Neural progenitor cell (in vitro differentiated cells): Measurements from ENCODE around the gene WDR20. TPM values are rescaled to one million over a fixed set of nuclear protein-coding genes. Genes with fewer than 3 reads are reported as not detected.
A peak's percentile ranks its signal among the peaks of the same experiment; 100 is the strongest.

Experiments used
- DNase-seq: peaks from one replicate; pipeline ENCODE4 v3.0.0-alpha.2; 2016; ENCODE audit warnings: low spot score
- H2AFZ ChIP-seq: fragments of 200-600 bp; sonication (generic); replicated peaks from 2 replicates; pipeline ENCODE4 v1.6.1; 2016; ENCODE audit warnings: antibody characterized with exemption
- H3F3A ChIP-seq: fragments of 200-600 bp; sonication (generic); 2 replicates; pipeline ENCODE4 v1.6.1; 2016; ENCODE audit warnings: antibody characterized with exemption, low read depth
- H3K27ac ChIP-seq: fragments of 200-600 bp; sonication (generic); 2 replicates; pipeline ENCODE4 v1.5.1; 2016; ENCODE audit warnings: mild to moderate bottlenecking
- H3K27me3 ChIP-seq: fragments of 200-600 bp; sonication (generic); 2 replicates; pipeline ENCODE4 v1.6.1; 2016; ENCODE audit warnings: mild to moderate bottlenecking, moderate library complexity
- H3K36me3 ChIP-seq: fragments of 200-600 bp; sonication (generic); 2 replicates; pipeline ENCODE4 v1.5.1; 2016
- H3K4me1 ChIP-seq: fragments of 200-600 bp; sonication (generic); 2 replicates; pipeline ENCODE4 v1.6.1; 2016; ENCODE audit warnings: mixed run types
- H3K4me2 ChIP-seq: fragments of 200-600 bp; sonication (generic); 2 replicates; pipeline ENCODE4 v1.6.1; 2016
- H3K4me3 ChIP-seq: fragments of 200-600 bp; sonication (generic); 2 replicates; pipeline ENCODE4 v1.5.1; 2016
- H3K79me2 ChIP-seq: fragments of 200-600 bp; sonication (generic); 2 replicates; pipeline ENCODE4 v1.6.1; 2016; ENCODE audit warnings: low read depth
- H3K9ac ChIP-seq: fragments of 200-600 bp; sonication (generic); 2 replicates; pipeline ENCODE4 v1.6.1; 2016
- H3K9me3 ChIP-seq: fragments of 200-600 bp; sonication (generic); 2 replicates; pipeline ENCODE4 v1.5.1; 2016; ENCODE audit warnings: low read depth
- H4K20me1 ChIP-seq: fragments of 200-600 bp; sonication (generic); 2 replicates; pipeline ENCODE4 v1.6.1; 2016; ENCODE audit warnings: low read depth
- H3K27ac Mint-ChIP-seq: 3 replicates; pipeline ENCODE4 v1.8.0; 2021; ENCODE audit warnings: mixed read lengths
- H3K27me3 Mint-ChIP-seq: 2 replicates; pipeline ENCODE4 v1.8.0; 2022; ENCODE audit warnings: low read depth, mild to moderate bottlenecking, inconsistent platforms, moderate library complexity, mixed read lengths; ENCODE audit not compliant: insufficient read depth
- H3K36me3 Mint-ChIP-seq: 3 replicates; pipeline ENCODE4 v1.8.0; 2021; ENCODE audit warnings: mixed read lengths
- H3K4me1 Mint-ChIP-seq: 3 replicates; pipeline ENCODE4 v1.8.0; 2021; ENCODE audit warnings: mixed read lengths
- H3K4me3 Mint-ChIP-seq: 3 replicates; pipeline ENCODE4 v1.8.0; 2021; ENCODE audit warnings: mild to moderate bottlenecking, moderate library complexity, mixed read lengths
- H3K9me3 Mint-ChIP-seq: 3 replicates; pipeline ENCODE4 v1.8.0; 2020; ENCODE audit warnings: mixed read lengths
- CTCF ChIP-seq: fragments of 200-600 bp; sonication (generic); IDR thresholded peaks from 2 replicates; pipeline ENCODE4 v1.5.1; 2017; ENCODE audit warnings: antibody characterized with exemption, mild to moderate bottlenecking
- EZH2 ChIP-seq: fragments of 200-600 bp; sonication (generic); IDR thresholded peaks from 2 replicates; pipeline ENCODE4 v1.6.1; 2017; ENCODE audit warnings: antibody characterized with exemption, mild to moderate bottlenecking, moderate library complexity
- EZH2phosphoT487 ChIP-seq: fragments of 200-600 bp; sonication (generic); IDR thresholded peaks from 2 replicates; pipeline ENCODE4 v1.6.1; 2017; ENCODE audit warnings: antibody characterized with exemption
- total RNA-seq: library from RNA; depleted of rRNA; stranded (reverse); fragments of >200 nt; gene quantifications from 2 replicates; pipeline ENCODE4 v1.2.3, GENCODE V29; 2015; ENCODE audit warnings: low replicate concordance

WDR20 gene
- total RNA-seq, 1 donor from 2014 or later, result 22.4 TPM

GRCh38 chr14:102196902-102197230 lies 57.2 kb downstream of the WDR20 start:
- no peak overlapping the region for H3K9ac ChIP-seq
- H3K27ac Mint-ChIP-seq, result no peak overlapping the region
- H3K79me2 ChIP-seq, result peaks cover 29% of the 10 kb centered on the region

GRCh38 chr14:102197317-102197853 lies 57.7 kb downstream of the WDR20 start:
- no peaks in the 10 kb centered on the region for H3K9me3 Mint-ChIP-seq
- H3K4me3 Mint-ChIP-seq, result no peak overlapping the region
- Histone ChIP-seq H3K27me3 (no peaks in the 10 kb centered on the region), H3K27ac (no peak overlapping the region), H2AFZ (no peak overlapping the region), H3K4me1 (peaks cover 7% of the 10 kb centered on the region), H3K36me3 (no peaks in the 10 kb centered on the region), H3K9me3 (no peaks in the 10 kb centered on the region), H4K20me1 (peaks cover 44% of the 10 kb centered on the region), H3K4me2 (no peak overlapping the region), H3K79me2 (peaks cover 28% of the 10 kb centered on the region), H3K9ac (no peak overlapping the region), H3F3A (peaks cover 6% of the 10 kb centered on the region), H3K4me3 (no peak overlapping the region)
- H3K36me3 Mint-ChIP-seq, result peaks cover 18% of the 10 kb centered on the region
- H3K27me3 Mint-ChIP-seq, result peaks cover 2% of the 10 kb centered on the region
- DNase-seq, result no peak
- TF ChIP-seq CTCF (no peak), EZH2phosphoT487 (no peak), EZH2 (no peak)
- peak overlapping the region; percentile 8 for H3K27ac Mint-ChIP-seq
- H3K4me1 Mint-ChIP-seq, result peaks cover 8% of the 10 kb centered on the region

More at GRCh38 chr14:102196902-102197230, 57.2 kb downstream of the WDR20 start:
- no peak overlapping the region for H3K27ac ChIP-seq
- Mint-ChIP-seq H3K36me3 (peaks cover 18% of the 10 kb centered on the region), H3K4me3 (no peak overlapping the region), H3K27me3 (peaks cover 2% of the 10 kb centered on the region), H3K9me3 (no peaks in the 10 kb centered on the region), H3K4me1 (peaks cover 8% of the 10 kb centered on the region)
- TF ChIP-seq EZH2phosphoT487, result no peak
- no peak for TF ChIP-seq EZH2
- no peak for TF ChIP-seq CTCF
- no peak overlapping the region for H3K4me2 ChIP-seq
- DNase-seq, result no peak
- no peaks in the 10 kb centered on the region for H3K36me3 ChIP-seq
- H4K20me1 ChIP-seq, result peaks cover 46% of the 10 kb centered on the region
- peaks cover 7% of the 10 kb centered on the region for H3F3A ChIP-seq
- H3K4me3 ChIP-seq, result no peak overlapping the region
- no peaks in the 10 kb centered on the region for H3K27me3 ChIP-seq
- H2AFZ ChIP-seq, result no peak overlapping the region
- H3K4me1 ChIP-seq, result peaks cover 7% of the 10 kb centered on the region
- no peaks in the 10 kb centered on the region for H3K9me3 ChIP-seq

DNA sequence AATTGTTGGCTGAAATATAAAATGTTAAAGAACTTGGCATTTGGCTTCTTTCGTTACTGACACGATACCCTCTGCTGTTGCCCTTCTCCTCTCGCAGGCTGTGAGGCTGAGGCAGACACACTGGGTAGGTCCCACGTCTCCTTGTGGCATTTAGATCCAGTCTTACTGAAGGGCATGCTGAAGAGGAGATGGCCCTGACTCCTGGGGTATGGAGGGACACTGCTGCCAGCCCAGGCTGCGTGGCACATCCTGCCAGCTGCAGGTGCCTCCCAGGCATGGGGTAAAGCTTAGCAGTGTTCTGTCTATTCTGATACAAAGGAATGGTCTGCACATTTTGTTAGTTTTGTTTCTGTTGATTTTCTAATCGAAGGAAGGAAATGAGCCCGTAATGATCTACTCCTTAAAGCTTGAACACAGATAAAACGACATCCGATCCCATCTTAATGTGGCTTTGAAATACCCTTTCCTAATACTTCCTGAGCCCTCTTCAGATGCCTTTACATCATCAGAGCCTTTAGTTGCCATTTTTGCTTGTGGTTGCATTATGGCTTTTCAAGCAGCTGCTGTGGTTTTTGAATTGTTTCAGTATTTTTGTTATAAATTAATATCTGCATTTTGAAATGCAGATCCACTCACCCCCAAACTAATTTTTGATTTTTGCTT lies 61.1 kb downstream of the WDR20 start:
- H3K27ac Mint-ChIP-seq, result no peak overlapping the region

More for the DNA sequence above, 61.1 kb downstream of the WDR20 start:
- Histone ChIP-seq H3K9ac (peak overlapping the region; percentile 6), H3K9me3 (no peaks in the 10 kb centered on the region), H3K27ac (no peak overlapping the region), H3F3A (no peaks in the 10 kb centered on the region), H3K27me3 (no peaks in the 10 kb centered on the region), H3K4me3 (no peak overlapping the region), H3K79me2 (peaks cover 39% of the 10 kb centered on the region), H2AFZ (no peak overlapping the region), H3K36me3 (no peaks in the 10 kb centered on the region), H3K4me2 (no peak overlapping the region), H4K20me1 (peaks cover 22% of the 10 kb centered on the region), H3K4me1 (no peaks in the 10 kb centered on the region)
- H3K27me3 Mint-ChIP-seq, result peaks cover 2% of the 10 kb centered on the region
- DNase-seq, result no peak
- peaks cover 30% of the 10 kb centered on the region for H3K36me3 Mint-ChIP-seq
- H3K4me3 Mint-ChIP-seq, result no peak overlapping the region
- no peaks in the 10 kb centered on the region for H3K9me3 Mint-ChIP-seq
- TF ChIP-seq EZH2phosphoT487 (no peak), CTCF (no peak), EZH2 (no peak)
- H3K4me1 Mint-ChIP-seq, result peaks cover 6% of the 10 kb centered on the region
